ENCODE results near the gene BAHCC1. TPM values are rescaled to one million over a fixed set of nuclear protein-coding genes. Genes with fewer than 3 reads are reported as not detected.

The BAHCC1 gene
- total RNA-seq, 1 experiment from 2014 or later = 29.8 TPM

DNA sequence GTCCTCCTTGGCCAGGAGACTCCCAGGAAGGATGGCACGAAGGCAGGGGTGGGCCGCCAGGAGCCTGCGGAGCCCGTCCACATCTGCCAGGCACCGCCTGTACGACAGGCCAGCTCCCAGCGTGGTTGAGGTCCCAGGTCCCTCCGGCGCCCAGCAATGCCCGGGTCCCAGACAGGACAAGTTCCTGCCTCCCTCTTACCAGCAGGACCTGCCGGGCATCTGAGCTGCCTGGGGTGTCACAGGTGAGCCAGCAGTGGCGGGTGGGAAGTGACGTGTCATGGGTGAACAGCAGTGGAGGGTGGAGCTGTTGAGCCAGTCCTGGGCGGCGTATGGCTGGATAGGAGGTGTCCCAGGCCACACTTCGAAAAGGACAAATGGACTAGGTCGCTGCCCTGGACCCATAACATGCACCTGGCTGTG, 15.7 kb upstream of the BAHCC1 start (continued):
- TF ChIP-seq ZNF121 (CRISPR knock-in tag; IDR thresholded peaks at IDR 0.05) = no peak

DNA sequence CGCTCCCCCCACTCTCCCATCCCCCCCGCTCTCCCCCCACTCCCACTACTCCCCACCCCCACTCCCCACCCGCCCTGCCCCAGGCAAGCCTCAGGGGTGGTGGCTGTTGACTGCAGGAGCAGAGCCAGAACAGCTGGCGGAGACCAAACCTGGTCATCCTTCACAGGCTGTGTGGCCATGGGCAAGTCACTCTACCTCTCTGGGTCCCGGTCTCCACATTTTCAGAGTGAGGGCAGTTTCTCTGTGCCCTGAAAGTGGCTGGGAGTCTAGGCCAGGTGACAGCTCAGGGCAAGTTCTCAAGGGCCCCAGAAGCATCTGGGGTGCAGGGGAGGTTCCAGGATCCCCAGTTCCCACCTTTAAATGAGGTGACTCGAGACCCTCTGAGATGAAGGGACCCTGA, 15.1 kb upstream of the BAHCC1 start:
- H3K27me3 Mint-ChIP-seq (ENCODE audit: low read depth) = peaks cover 24% of the 10 kb centered on the region
- H3K27ac Mint-ChIP-seq = no peak overlapping the region
- H3K36me3 Mint-ChIP-seq = no peaks in the 10 kb centered on the region
- ATAC-seq = no peak
- ChIA-PET CTCF (interaction anchor here (1.2 kb wide), 1 partner anchor 105 kb away, joined by 4 read pairs; no protein-coding TSS in a partner anchor), POLR2A (no interaction called here)
- no peaks in the 10 kb centered on the region for H3K4me1 Mint-ChIP-seq
- no peak for DNase-seq (ENCODE audit: low spot score)
- TF ChIP-seq, protein P1, sequence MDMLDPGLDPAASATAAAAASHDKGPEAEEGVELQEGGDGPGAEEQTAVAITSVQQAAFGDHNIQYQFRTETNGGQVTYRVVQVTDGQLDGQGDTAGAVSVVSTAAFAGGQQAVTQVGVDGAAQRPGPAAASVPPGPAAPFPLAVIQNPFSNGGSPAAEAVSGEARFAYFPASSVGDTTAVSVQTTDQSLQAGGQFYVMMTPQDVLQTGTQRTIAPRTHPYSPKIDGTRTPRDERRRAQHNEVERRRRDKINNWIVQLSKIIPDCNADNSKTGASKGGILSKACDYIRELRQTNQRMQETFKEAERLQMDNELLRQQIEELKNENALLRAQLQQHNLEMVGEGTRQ (CRISPR knock-in tag; IDR thresholded peaks at IDR 0.05) = no peak
- TF ChIP-seq, protein P2, sequence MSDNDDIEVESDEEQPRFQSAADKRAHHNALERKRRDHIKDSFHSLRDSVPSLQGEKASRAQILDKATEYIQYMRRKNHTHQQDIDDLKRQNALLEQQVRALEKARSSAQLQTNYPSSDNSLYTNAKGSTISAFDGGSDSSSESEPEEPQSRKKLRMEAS (CRISPR knock-in tag; IDR thresholded peaks at IDR 0.05) = no peak
- TF ChIP-seq NFYB (CRISPR knock-in tag; conservative IDR thresholded peaks at IDR 0.05; ENCODE audit: low read depth) = no peak
- TF ChIP-seq SMAD3 (CRISPR knock-in tag; IDR thresholded peaks at IDR 0.05; ENCODE audit: borderline replicate concordance) = no peak
- TF ChIP-seq, protein P3, sequence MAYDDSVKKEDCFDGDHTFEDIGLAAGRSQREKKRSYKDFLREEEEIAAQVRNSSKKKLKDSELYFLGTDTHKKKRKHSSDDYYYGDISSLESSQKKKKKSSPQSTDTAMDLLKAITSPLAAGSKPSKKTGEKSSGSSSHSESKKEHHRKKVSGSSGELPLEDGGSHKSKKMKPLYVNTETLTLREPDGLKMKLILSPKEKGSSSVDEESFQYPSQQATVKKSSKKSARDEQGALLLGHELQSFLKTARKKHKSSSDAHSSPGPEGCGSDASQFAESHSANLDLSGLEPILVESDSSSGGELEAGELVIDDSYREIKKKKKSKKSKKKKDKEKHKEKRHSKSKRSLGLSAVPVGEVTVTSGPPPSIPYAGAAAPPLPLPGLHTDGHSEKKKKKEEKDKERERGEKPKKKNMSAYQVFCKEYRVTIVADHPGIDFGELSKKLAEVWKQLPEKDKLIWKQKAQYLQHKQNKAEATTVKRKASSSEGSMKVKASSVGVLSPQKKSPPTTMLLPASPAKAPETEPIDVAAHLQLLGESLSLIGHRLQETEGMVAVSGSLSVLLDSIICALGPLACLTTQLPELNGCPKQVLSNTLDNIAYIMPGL (CRISPR knock-in tag; IDR thresholded peaks at IDR 0.05) = no peak
- TF ChIP-seq, protein P4, sequence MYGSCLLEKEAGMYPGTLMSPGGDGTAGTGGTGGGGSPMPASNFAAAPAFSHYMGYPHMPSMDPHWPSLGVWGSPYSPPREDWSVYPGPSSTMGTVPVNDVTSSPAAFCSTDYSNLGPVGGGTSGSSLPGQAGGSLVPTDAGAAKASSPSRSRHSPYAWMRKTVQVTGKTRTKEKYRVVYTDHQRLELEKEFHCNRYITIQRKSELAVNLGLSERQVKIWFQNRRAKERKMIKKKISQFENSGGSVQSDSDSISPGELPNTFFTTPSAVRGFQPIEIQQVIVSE (CRISPR knock-in tag; IDR thresholded peaks at IDR 0.05; ENCODE audit: borderline replicate concordance) = no peak
- TF ChIP-seq, protein P5, sequence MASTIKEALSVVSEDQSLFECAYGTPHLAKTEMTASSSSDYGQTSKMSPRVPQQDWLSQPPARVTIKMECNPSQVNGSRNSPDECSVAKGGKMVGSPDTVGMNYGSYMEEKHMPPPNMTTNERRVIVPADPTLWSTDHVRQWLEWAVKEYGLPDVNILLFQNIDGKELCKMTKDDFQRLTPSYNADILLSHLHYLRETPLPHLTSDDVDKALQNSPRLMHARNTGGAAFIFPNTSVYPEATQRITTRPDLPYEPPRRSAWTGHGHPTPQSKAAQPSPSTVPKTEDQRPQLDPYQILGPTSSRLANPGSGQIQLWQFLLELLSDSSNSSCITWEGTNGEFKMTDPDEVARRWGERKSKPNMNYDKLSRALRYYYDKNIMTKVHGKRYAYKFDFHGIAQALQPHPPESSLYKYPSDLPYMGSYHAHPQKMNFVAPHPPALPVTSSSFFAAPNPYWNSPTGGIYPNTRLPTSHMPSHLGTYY (CRISPR knock-in tag; IDR thresholded peaks at IDR 0.05) = no peak
- no peak for TF ChIP-seq ZNF232 (CRISPR knock-in tag; IDR thresholded peaks at IDR 0.05)
- TF ChIP-seq FOXP4 (CRISPR knock-in tag; IDR thresholded peaks at IDR 0.05) = no peak
- TF ChIP-seq SMAD4 (CRISPR knock-in tag; IDR thresholded peaks at IDR 0.05) = no peak
- no peak for TF ChIP-seq ESRRA (CRISPR knock-in tag; IDR thresholded peaks at IDR 0.05; ENCODE audit: borderline replicate concordance)
- TF ChIP-seq, protein P6, sequence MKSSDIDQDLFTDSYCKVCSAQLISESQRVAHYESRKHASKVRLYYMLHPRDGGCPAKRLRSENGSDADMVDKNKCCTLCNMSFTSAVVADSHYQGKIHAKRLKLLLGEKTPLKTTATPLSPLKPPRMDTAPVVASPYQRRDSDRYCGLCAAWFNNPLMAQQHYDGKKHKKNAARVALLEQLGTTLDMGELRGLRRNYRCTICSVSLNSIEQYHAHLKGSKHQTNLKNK (CRISPR knock-in tag; IDR thresholded peaks at IDR 0.05) = no peak
- TF ChIP-seq, protein P7, sequence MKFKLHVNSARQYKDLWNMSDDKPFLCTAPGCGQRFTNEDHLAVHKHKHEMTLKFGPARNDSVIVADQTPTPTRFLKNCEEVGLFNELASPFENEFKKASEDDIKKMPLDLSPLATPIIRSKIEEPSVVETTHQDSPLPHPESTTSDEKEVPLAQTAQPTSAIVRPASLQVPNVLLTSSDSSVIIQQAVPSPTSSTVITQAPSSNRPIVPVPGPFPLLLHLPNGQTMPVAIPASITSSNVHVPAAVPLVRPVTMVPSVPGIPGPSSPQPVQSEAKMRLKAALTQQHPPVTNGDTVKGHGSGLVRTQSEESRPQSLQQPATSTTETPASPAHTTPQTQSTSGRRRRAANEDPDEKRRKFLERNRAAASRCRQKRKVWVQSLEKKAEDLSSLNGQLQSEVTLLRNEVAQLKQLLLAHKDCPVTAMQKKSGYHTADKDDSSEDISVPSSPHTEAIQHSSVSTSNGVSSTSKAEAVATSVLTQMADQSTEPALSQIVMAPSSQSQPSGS (CRISPR knock-in tag; IDR thresholded peaks at IDR 0.05; ENCODE audit: borderline replicate concordance, low read depth) = no peak
- H3K4me3 Mint-ChIP-seq = no peak overlapping the region
- H3K9me3 Mint-ChIP-seq = no peaks in the 10 kb centered on the region
